Measurements from ENCODE around the gene PHKA1. TPM values are rescaled to one million over a fixed set of nuclear protein-coding genes. Genes with fewer than 3 reads are reported as not detected.

PHKA1 gene
- total RNA-seq, 5 donors from 2014 or later (not counting 1 experiment from before 2014, with no cell fraction given) = 0.30 to 0.67 (median 0.44) TPM

DNA sequence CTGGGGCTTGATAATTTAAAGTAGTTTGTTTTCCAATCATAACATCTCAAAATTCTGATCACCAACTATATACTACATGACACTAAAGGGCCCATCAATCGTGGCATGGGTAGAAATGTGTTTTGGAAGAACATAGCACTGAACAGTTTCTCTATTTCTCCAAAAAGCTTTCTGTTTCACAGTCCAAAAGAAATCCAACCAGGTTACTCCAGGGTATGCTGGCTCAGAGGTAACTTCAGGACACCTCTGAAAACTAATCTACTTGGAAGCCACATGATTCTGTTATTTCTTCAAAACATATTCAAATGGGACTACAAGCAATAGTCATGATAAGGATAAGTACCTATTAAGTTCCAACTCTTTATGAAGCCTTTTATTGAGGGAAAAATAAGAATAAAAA is 8.3 kb downstream of the PHKA1 start:
- DNase-seq (no peak), ATAC-seq (replicated peaks in 1 of 4) (no peak)
- H3K36me3 ChIP-seq (ENCODE audit: control insufficient read depth in 2 of 2, extremely low read depth in 1 of 2, insufficient read depth in 1 of 2, low read length in 1 of 2) = no peaks in the 10 kb centered on the region
- Mint-ChIP-seq H3K4me1 (no peaks in the 10 kb centered on the region), H3K9me3 (no peaks in the 10 kb centered on the region), H3K36me3 (no peaks in the 10 kb centered on the region), H3K27ac (no peak overlapping the region), H3K27me3 (peaks cover 0 to 4% of the 10 kb centered on the region in 2 donors), H3K4me3 (no peak overlapping the region)
- no peaks in the 10 kb centered on the region for H3K4me1 ChIP-seq (ENCODE audit: control insufficient read depth in 1 of 2, extremely low read depth in 1 of 2, insufficient read depth in 2 of 2, low read length in 2 of 2)
- H3K9me3 ChIP-seq = no peaks in the 10 kb centered on the region
- H3K4me3 ChIP-seq (ENCODE audit: control insufficient read depth in 1 of 2, extremely low read depth in 1 of 2, low read length in 1 of 2) = no peak overlapping the region
- H3K27ac ChIP-seq (ENCODE audit: low read length) = no peak overlapping the region
- no peaks in the 10 kb centered on the region for H3K27me3 ChIP-seq (replicated peaks in 1 of 2; ENCODE audit: control insufficient read depth in 2 of 2, extremely low read depth in 1 of 2, insufficient read depth in 2 of 2, low read length in 1 of 2)
- ChIA-PET POLR2A (no interaction called here), CTCF (no interaction called here)
- WGBS (ENCODE audit: insufficient coverage) = no CpG with 5 or more reads among the region's 1 CpG

DNA sequence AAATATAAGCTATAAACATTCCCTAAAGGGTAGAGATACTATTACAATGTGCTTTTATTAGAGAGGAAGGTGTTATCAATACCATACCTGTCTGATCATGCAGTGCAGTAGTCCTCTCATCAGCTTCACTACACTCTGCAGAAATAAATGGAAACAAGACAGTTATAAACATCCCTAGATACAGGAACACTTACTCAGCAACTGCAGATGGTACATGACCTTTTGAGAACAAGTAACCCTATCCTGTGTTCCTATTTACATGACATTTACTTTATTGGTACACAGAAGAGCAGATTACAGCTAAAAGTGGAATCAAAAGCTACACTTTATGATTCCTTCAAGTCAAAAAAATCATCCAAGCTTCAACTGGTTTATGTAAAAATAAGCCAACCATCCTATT is 9.0 kb downstream of the PHKA1 start:
- Histone ChIP-seq H3K4me1 (ENCODE audit: control insufficient read depth in 1 of 2, extremely low read depth in 1 of 2, insufficient read depth in 2 of 2, low read length in 2 of 2) (no peaks in the 10 kb centered on the region), H3K9me3 (no peaks in the 10 kb centered on the region), H3K27ac (ENCODE audit: low read length) (no peak overlapping the region), H3K36me3 (ENCODE audit: control insufficient read depth in 2 of 2, extremely low read depth in 1 of 2, insufficient read depth in 1 of 2, low read length in 1 of 2) (no peaks in the 10 kb centered on the region), H3K27me3 (replicated peaks in 1 of 2; ENCODE audit: control insufficient read depth in 2 of 2, extremely low read depth in 1 of 2, insufficient read depth in 2 of 2, low read length in 1 of 2) (no peaks in the 10 kb centered on the region), H3K4me3 (ENCODE audit: control insufficient read depth in 1 of 2, extremely low read depth in 1 of 2, low read length in 1 of 2) (no peak overlapping the region)
- no peak for DNase-seq
- H3K27me3 Mint-ChIP-seq = peaks cover 0 to 4% of the 10 kb centered on the region in 2 donors
- no peak for ATAC-seq (replicated peaks in 1 of 4)
- no peaks in the 10 kb centered on the region for H3K9me3 Mint-ChIP-seq
- H3K4me3 Mint-ChIP-seq = no peak overlapping the region
- H3K36me3 Mint-ChIP-seq = no peaks in the 10 kb centered on the region
- CTCF ChIA-PET = no interaction called here
- POLR2A ChIA-PET = interaction anchor here in 1 of 2 donors (0.6 kb wide), 1 partner anchor 534 kb away, joined by 3 read pairs; no protein-coding TSS in a partner anchor
- no peak overlapping the region for H3K27ac Mint-ChIP-seq
- H3K4me1 Mint-ChIP-seq = no peaks in the 10 kb centered on the region

DNA sequence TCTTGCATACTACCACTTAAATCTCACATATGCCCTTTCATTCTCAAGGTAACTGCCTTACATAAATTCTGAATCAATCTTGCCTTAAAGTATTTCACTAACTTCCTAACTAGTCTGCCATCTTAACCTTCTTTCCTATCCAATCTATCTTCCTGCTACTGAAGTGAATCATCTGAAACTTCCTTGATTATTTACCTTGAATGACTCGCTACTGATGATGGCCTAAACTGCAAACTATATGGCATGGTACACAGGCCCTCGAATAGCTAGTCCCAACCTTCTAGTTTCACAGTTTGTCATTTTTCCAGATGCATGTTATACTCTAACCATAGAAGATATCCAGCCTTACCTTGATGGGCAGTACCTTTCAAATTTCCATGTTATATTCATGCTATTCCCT is 19.9 kb downstream of the PHKA1 start:
- Mint-ChIP-seq H3K36me3 (no peaks in the 10 kb centered on the region), H3K27me3 (peaks cover 0 to 8% of the 10 kb centered on the region in 2 donors), H3K9me3 (no peaks in the 10 kb centered on the region), H3K4me3 (no peak overlapping the region), H3K27ac (no peak overlapping the region), H3K4me1 (no peaks in the 10 kb centered on the region)
- no peaks in the 10 kb centered on the region for H3K4me1 ChIP-seq (ENCODE audit: control insufficient read depth in 1 of 2, extremely low read depth in 1 of 2, insufficient read depth in 2 of 2, low read length in 2 of 2)
- H3K9me3 ChIP-seq = no peaks in the 10 kb centered on the region
- H3K27ac ChIP-seq (ENCODE audit: low read length) = no peak overlapping the region
- DNase-seq (no peak), ATAC-seq (replicated peaks in 1 of 4) (no peak)
- H3K36me3 ChIP-seq (ENCODE audit: control insufficient read depth in 2 of 2, extremely low read depth in 1 of 2, insufficient read depth in 1 of 2, low read length in 1 of 2) = no peaks in the 10 kb centered on the region
- POLR2A ChIA-PET = no interaction called here
- CTCF ChIA-PET = no interaction called here
- H3K4me3 ChIP-seq (ENCODE audit: control insufficient read depth in 1 of 2, extremely low read depth in 1 of 2, low read length in 1 of 2) = no peak overlapping the region
- no peaks in the 10 kb centered on the region for H3K27me3 ChIP-seq (replicated peaks in 1 of 2; ENCODE audit: control insufficient read depth in 2 of 2, extremely low read depth in 1 of 2, insufficient read depth in 2 of 2, low read length in 1 of 2)
- no CpG with 5 or more reads among the region's 2 CpGs for WGBS (ENCODE audit: insufficient coverage)

DNA sequence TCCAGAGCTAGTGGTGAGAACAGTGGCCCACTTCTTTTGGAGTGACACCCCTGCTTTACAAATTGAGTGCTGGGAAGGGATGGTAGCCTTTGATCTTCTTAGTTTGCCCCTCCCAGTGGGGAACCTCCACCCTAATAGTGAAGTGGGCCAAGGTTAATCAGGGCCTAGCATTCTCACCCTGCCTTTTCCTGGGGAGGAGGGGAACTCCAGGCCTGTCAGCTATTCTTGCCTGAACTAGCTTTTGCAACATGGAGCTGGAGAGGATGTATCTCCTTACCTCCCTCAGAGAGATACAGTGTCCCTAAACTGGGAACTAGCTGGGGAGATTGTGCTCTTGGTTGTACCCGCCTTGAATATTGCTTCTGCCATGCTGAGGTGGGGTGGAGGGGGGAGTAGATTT is 20.6 kb downstream of the PHKA1 start:
- Histone ChIP-seq H3K9me3 (no peaks in the 10 kb centered on the region), H3K36me3 (ENCODE audit: control insufficient read depth in 2 of 2, extremely low read depth in 1 of 2, insufficient read depth in 1 of 2, low read length in 1 of 2) (no peaks in the 10 kb centered on the region), H3K4me1 (ENCODE audit: control insufficient read depth in 1 of 2, extremely low read depth in 1 of 2, insufficient read depth in 2 of 2, low read length in 2 of 2) (no peaks in the 10 kb centered on the region), H3K27ac (ENCODE audit: low read length) (no peak overlapping the region), H3K4me3 (ENCODE audit: control insufficient read depth in 1 of 2, extremely low read depth in 1 of 2, low read length in 1 of 2) (no peak overlapping the region), H3K27me3 (replicated peaks in 1 of 2; ENCODE audit: control insufficient read depth in 2 of 2, extremely low read depth in 1 of 2, insufficient read depth in 2 of 2, low read length in 1 of 2) (no peaks in the 10 kb centered on the region)
- H3K27ac Mint-ChIP-seq = no peak overlapping the region
- ChIA-PET POLR2A (no interaction called here), CTCF (no interaction called here)
- H3K4me1 Mint-ChIP-seq = no peaks in the 10 kb centered on the region
- ATAC-seq (replicated peaks in 1 of 4) (no peak), DNase-seq (no peak)
- peaks cover 0 to 8% of the 10 kb centered on the region in 2 donors for H3K27me3 Mint-ChIP-seq
- H3K36me3 Mint-ChIP-seq = no peaks in the 10 kb centered on the region
- no peaks in the 10 kb centered on the region for H3K9me3 Mint-ChIP-seq
- no peak overlapping the region for H3K4me3 Mint-ChIP-seq
- WGBS (ENCODE audit: insufficient coverage) = no CpG with 5 or more reads among the region's 1 CpG

DNA sequence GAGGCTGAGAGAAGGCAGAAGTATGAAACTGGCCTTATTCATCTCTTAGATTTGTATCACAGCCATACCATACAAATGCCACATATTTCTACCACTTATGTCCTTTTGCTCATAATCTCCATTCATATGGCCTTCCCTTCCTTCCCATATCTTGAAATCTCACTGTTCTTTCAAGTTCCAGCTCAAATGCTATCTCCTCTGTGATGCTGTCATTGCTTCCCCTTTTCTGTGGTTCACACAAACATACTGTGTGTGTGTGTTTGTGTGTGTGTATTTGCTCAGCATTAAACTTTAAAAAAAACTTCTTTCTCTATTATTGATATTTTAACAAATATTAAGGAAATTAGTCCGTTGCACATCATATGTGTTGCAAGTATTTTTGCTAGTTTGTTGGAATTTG is 26.7 kb downstream of the PHKA1 start:
- no peak overlapping the region for H3K27ac ChIP-seq (ENCODE audit: low read length)
- no peaks in the 10 kb centered on the region for H3K36me3 ChIP-seq (ENCODE audit: control insufficient read depth in 2 of 2, extremely low read depth in 1 of 2, insufficient read depth in 1 of 2, low read length in 1 of 2)
- H3K27me3 Mint-ChIP-seq = peaks cover 0 to 5% of the 10 kb centered on the region in 2 donors
- no CpG with 5 or more reads among the region's 1 CpG for WGBS (ENCODE audit: insufficient coverage)
- ATAC-seq (replicated peaks in 1 of 4) = no peak
- no peak overlapping the region for H3K4me3 ChIP-seq (ENCODE audit: control insufficient read depth in 1 of 2, extremely low read depth in 1 of 2, low read length in 1 of 2)
- H3K4me3 Mint-ChIP-seq = no peak overlapping the region
- no peak for DNase-seq
- H3K36me3 Mint-ChIP-seq = no peaks in the 10 kb centered on the region
- no peaks in the 10 kb centered on the region for H3K9me3 ChIP-seq
- no peaks in the 10 kb centered on the region for H3K4me1 ChIP-seq (ENCODE audit: control insufficient read depth in 1 of 2, extremely low read depth in 1 of 2, insufficient read depth in 2 of 2, low read length in 2 of 2)
- no peaks in the 10 kb centered on the region for H3K4me1 Mint-ChIP-seq
- ChIA-PET CTCF (no interaction called here), POLR2A (no interaction called here)
- H3K9me3 Mint-ChIP-seq = no peaks in the 10 kb centered on the region
- H3K27me3 ChIP-seq (replicated peaks in 1 of 2; ENCODE audit: control insufficient read depth in 2 of 2, extremely low read depth in 1 of 2, insufficient read depth in 2 of 2, low read length in 1 of 2) = no peaks in the 10 kb centered on the region
- no peak overlapping the region for H3K27ac Mint-ChIP-seq

DNA sequence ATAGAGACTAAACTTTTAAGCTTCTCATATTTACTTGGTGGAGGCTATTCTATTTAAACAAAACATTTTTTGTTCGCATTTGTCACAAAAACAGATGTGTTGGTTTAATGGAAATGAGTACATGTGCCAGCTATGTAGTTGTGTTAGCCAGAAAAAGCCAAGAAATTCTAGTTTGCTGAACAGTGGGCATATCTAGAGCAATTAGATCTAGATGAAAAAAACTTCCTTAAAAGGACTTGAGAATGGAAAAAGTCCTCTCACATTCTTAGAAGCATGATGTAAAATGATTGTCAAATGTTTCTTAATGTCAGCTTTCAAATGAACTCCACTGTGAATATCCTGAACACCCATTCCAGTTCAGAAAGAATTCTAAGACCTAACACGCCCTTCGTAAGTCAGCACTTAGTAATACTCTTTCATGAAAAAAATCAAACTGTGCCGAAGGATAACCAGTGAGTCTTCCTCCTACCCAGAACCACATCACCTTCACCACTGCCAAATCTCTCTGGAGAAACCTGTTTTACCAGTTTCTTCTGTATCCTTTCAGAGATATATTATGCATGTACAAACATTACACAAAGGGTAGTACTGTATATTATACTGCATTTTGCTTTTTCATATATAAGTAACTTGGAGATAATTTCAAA is 28.2 kb downstream of the PHKA1 start:
- Mint-ChIP-seq H3K9me3 (no peaks in the 10 kb centered on the region), H3K4me3 (no peak overlapping the region), H3K27me3 (peaks cover 0 to 5% of the 10 kb centered on the region in 2 donors), H3K36me3 (no peaks in the 10 kb centered on the region), H3K27ac (no peak overlapping the region), H3K4me1 (no peaks in the 10 kb centered on the region)
- Histone ChIP-seq H3K27ac (ENCODE audit: low read length) (no peak overlapping the region), H3K9me3 (no peaks in the 10 kb centered on the region), H3K4me1 (ENCODE audit: control insufficient read depth in 1 of 2, extremely low read depth in 1 of 2, insufficient read depth in 2 of 2, low read length in 2 of 2) (no peaks in the 10 kb centered on the region), H3K4me3 (ENCODE audit: control insufficient read depth in 1 of 2, extremely low read depth in 1 of 2, low read length in 1 of 2) (no peak overlapping the region), H3K27me3 (replicated peaks in 1 of 2; ENCODE audit: control insufficient read depth in 2 of 2, extremely low read depth in 1 of 2, insufficient read depth in 2 of 2, low read length in 1 of 2) (no peaks in the 10 kb centered on the region), H3K36me3 (ENCODE audit: control insufficient read depth in 2 of 2, extremely low read depth in 1 of 2, insufficient read depth in 1 of 2, low read length in 1 of 2) (no peaks in the 10 kb centered on the region)
- DNase-seq (no peak), ATAC-seq (replicated peaks in 1 of 4) (no peak)
- ChIA-PET CTCF (interaction anchor here in 1 of 2 donors (0.5 kb wide), 1 partner anchor 1171 kb away, joined by 4 read pairs; no protein-coding TSS in a partner anchor), POLR2A (no interaction called here)
- no CpG with 5 or more reads among the region's 4 CpGs for WGBS (ENCODE audit: insufficient coverage)

DNA sequence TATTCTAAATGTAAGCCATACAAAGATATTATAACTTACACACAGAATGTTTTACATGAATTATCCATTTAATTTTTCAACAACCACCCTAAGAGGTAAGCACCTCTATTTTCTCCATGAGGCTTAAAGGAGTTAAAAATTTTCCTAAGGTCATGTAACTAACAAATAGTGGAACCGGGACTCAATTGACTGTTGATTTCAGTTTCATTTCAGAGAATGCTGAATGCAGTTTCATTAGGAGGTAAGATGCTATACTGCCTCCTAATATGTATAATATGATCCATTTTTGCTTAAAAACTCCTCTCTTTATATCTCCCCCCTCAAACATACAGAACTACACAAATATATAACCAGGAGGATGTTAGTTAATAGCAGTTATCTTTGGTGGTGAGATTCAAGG is 29.1 kb downstream of the PHKA1 start:
- no peaks in the 10 kb centered on the region for H3K4me1 ChIP-seq (ENCODE audit: control insufficient read depth in 1 of 2, extremely low read depth in 1 of 2, insufficient read depth in 2 of 2, low read length in 2 of 2)
- CTCF ChIA-PET = interaction anchor here in 1 of 2 donors (0.5 kb wide), 1 partner anchor 1172 kb away, joined by 4 read pairs; no protein-coding TSS in a partner anchor
- H3K36me3 Mint-ChIP-seq = no peaks in the 10 kb centered on the region
- no peaks in the 10 kb centered on the region for H3K9me3 Mint-ChIP-seq
- no peaks in the 10 kb centered on the region for H3K36me3 ChIP-seq (ENCODE audit: control insufficient read depth in 2 of 2, extremely low read depth in 1 of 2, insufficient read depth in 1 of 2, low read length in 1 of 2)
- no peak overlapping the region for H3K27ac ChIP-seq (ENCODE audit: low read length)
- H3K4me3 ChIP-seq (ENCODE audit: control insufficient read depth in 1 of 2, extremely low read depth in 1 of 2, low read length in 1 of 2) = no peak overlapping the region
- ATAC-seq (replicated peaks in 1 of 4) (no peak), DNase-seq (no peak)
- no peak overlapping the region for H3K4me3 Mint-ChIP-seq
- no CpG with 5 or more reads among the region's 1 CpG for WGBS (ENCODE audit: insufficient coverage)
- POLR2A ChIA-PET = no interaction called here
- no peaks in the 10 kb centered on the region for H3K4me1 Mint-ChIP-seq
- H3K9me3 ChIP-seq = no peaks in the 10 kb centered on the region
- H3K27me3 Mint-ChIP-seq = peaks cover 0 to 5% of the 10 kb centered on the region in 2 donors
- no peaks in the 10 kb centered on the region for H3K27me3 ChIP-seq (replicated peaks in 1 of 2; ENCODE audit: control insufficient read depth in 2 of 2, extremely low read depth in 1 of 2, insufficient read depth in 2 of 2, low read length in 1 of 2)
- H3K27ac Mint-ChIP-seq = no peak overlapping the region

Data from T-cell (primary cell).